Endodermal cell (in vitro differentiated cells): ENCODE measurements around the gene CXCL5. TPM values are rescaled to one million over a fixed set of nuclear protein-coding genes. Genes with fewer than 3 reads are reported as not detected.

ENCODE experiments used
- DNase-seq: peaks from one replicate; pipeline ENCODE4 v3.0.0-alpha.2; 2017
- H3K27ac ChIP-seq: 2 replicates; pipeline ENCODE4 v1.5.1; 2013; ENCODE audit warnings: mild to moderate bottlenecking, low read depth, low read length, moderate library complexity
- H3K27me3 ChIP-seq: 2 replicates; pipeline ENCODE4 v1.6.1; 2013; ENCODE audit warnings: mild to moderate bottlenecking, low read length, moderate library complexity; ENCODE audit not compliant: insufficient read depth, control insufficient read depth, poor library complexity, severe bottlenecking
- H3K36me3 ChIP-seq: 2 replicates; pipeline ENCODE4 v1.7.0; 2013; ENCODE audit warnings: mild to moderate bottlenecking, low read length, moderate library complexity; ENCODE audit not compliant: control insufficient read depth, insufficient read depth
- H3K4me1 ChIP-seq: one replicate; pipeline ENCODE4 v1.7.0; 2013; ENCODE audit warnings: low read length; ENCODE audit not compliant: control insufficient read depth, insufficient read depth
- H3K4me3 ChIP-seq: 2 replicates; pipeline ENCODE4 v1.5.1; 2013; ENCODE audit warnings: mild to moderate bottlenecking, low read length, moderate library complexity
- H3K9ac ChIP-seq: 2 replicates; pipeline ENCODE4 v1.6.1; 2013; ENCODE audit warnings: mild to moderate bottlenecking, low read length, moderate library complexity; ENCODE audit not compliant: poor library complexity, severe bottlenecking; ENCODE audit errors: extremely low read depth
- H3K9me3 ChIP-seq: 2 replicates; pipeline ENCODE4 v1.6.1; 2013; ENCODE audit warnings: mild to moderate bottlenecking, low read length, moderate library complexity; ENCODE audit not compliant: control insufficient read depth
- H3K27ac Mint-ChIP-seq: 2 replicates; pipeline ENCODE4 v1.8.0; 2020; ENCODE audit warnings: mixed read lengths
- H3K27me3 Mint-ChIP-seq: 2 replicates; pipeline ENCODE4 v1.8.0; 2021; ENCODE audit warnings: mild to moderate bottlenecking, mixed read lengths; ENCODE audit not compliant: insufficient read depth
- H3K36me3 Mint-ChIP-seq: 2 replicates; pipeline ENCODE4 v1.8.0; 2020; ENCODE audit warnings: low read depth, mixed read lengths
- H3K4me1 Mint-ChIP-seq: 2 replicates; pipeline ENCODE4 v1.8.0; 2020; ENCODE audit warnings: mixed read lengths
- H3K4me3 Mint-ChIP-seq: 2 replicates; pipeline ENCODE4 v1.8.0; 2020; ENCODE audit warnings: mild to moderate bottlenecking, moderate library complexity, mixed read lengths
- H3K9me3 Mint-ChIP-seq: 2 replicates; pipeline ENCODE4 v1.8.0; 2020; ENCODE audit warnings: mild to moderate bottlenecking, mixed read lengths
- CTCF ChIP-seq: fragments of 200-600 bp; sonication (generic); conservative IDR thresholded peaks from 2 replicates; pipeline ENCODE4 v1.5.0; 2021; ENCODE audit warnings: antibody characterized with exemption, mild to moderate bottlenecking
- WGBS, 2 experiments: methylation state at CpG; one replicate each; pipeline versions ENCODE4 v1.1.5 to v1.1.7; 2013; ENCODE audit warnings: missing lambda C conversion rate in 2 of 2, mixed read lengths in 1 of 2; ENCODE audit not compliant: insufficient coverage in 1 of 2, insufficient read length in 1 of 2; 5-methylcytosine and 5-hydroxymethylcytosine counted together
- total RNA-seq, 2 donors: library from RNA; stranded (reverse); fragmentation: NEBNext Ultra II Directional in 1 of 2; extraction: Animal tissue kit (Norgen Biotek cat#: 25700) in 1 of 2; gene quantifications; 2 replicates in 1 of 2; 3 replicates in 1 of 2; pipeline ENCODE4 v1.2.1, GENCODE V29; 2021

The CXCL5 gene
- total RNA-seq, 2 donors from 2014 or later, result 0.73 to 10.7 TPM

- no peaks in the 10 kb centered on the region for H3K4me1 ChIP-seq
- TF ChIP-seq CTCF, result no peak
- no peaks in the 10 kb centered on the region for H3K9me3 ChIP-seq
- H3K36me3 ChIP-seq, result no peaks in the 10 kb centered on the region
- Mint-ChIP-seq H3K4me3 (no peak overlapping the region), H3K9me3 (peaks cover 3% of the 10 kb centered on the region), H3K27ac (no peak overlapping the region), H3K36me3 (no peaks in the 10 kb centered on the region), H3K4me1 (peaks cover 16% of the 10 kb centered on the region), H3K27me3 (peaks cover 20% of the 10 kb centered on the region)
- no peak for DNase-seq
- WGBS, 2 experiments, result 90% methylated on average over 2 of the region's 3 CpGs; no CpG with 5 or more reads in 1 of the 2 experiments
- no peak overlapping the region for H3K27ac ChIP-seq
- no peaks in the 10 kb centered on the region for H3K27me3 ChIP-seq
- no peak overlapping the region for H3K4me3 ChIP-seq
- H3K9ac ChIP-seq, result no peak overlapping the region
Measured at GRCh38 chr4:73979407-73979957, 19.0 kb downstream of the CXCL5 start.

GRCh38 chr4:73978886-73979285 lies 19.6 kb downstream of the CXCL5 start:
- no peak overlapping the region for H3K9ac ChIP-seq
- Mint-ChIP-seq H3K27ac (no peak overlapping the region), H3K36me3 (no peaks in the 10 kb centered on the region)

GRCh38 chr4:73976716-73977115 lies 21.8 kb downstream of the CXCL5 start:
- DNase-seq, result no peak
- Histone ChIP-seq H3K36me3 (no peaks in the 10 kb centered on the region), H3K4me3 (no peak overlapping the region), H3K9ac (no peak overlapping the region), H3K27me3 (no peaks in the 10 kb centered on the region), H3K4me1 (no peaks in the 10 kb centered on the region), H3K27ac (no peak overlapping the region), H3K9me3 (no peaks in the 10 kb centered on the region)
- Mint-ChIP-seq H3K36me3 (no peaks in the 10 kb centered on the region), H3K27ac (no peak overlapping the region), H3K27me3 (peaks cover 13% of the 10 kb centered on the region), H3K4me1 (peaks cover 11% of the 10 kb centered on the region), H3K4me3 (no peak overlapping the region), H3K9me3 (peaks cover 3% of the 10 kb centered on the region)
- WGBS, 2 experiments, result 87 to 100% methylated on average over 1 to 4 of the region's 4 CpGs
- TF ChIP-seq CTCF, result no peak

More at GRCh38 chr4:73978886-73979285, 19.6 kb downstream of the CXCL5 start:
- Histone ChIP-seq H3K4me3 (no peak overlapping the region), H3K9me3 (no peaks in the 10 kb centered on the region), H3K4me1 (no peaks in the 10 kb centered on the region), H3K27me3 (no peaks in the 10 kb centered on the region), H3K27ac (no peak overlapping the region), H3K36me3 (no peaks in the 10 kb centered on the region)
- H3K4me3 Mint-ChIP-seq, result no peak overlapping the region
- no peak for DNase-seq
- peaks cover 3% of the 10 kb centered on the region for H3K9me3 Mint-ChIP-seq
- H3K4me1 Mint-ChIP-seq, result peaks cover 16% of the 10 kb centered on the region
- H3K27me3 Mint-ChIP-seq, result peaks cover 20% of the 10 kb centered on the region
- TF ChIP-seq CTCF, result no peak
